Effector memory CD8-positive, alpha-beta T cell (primary cell): ENCODE measurements around the gene STK17A.
"Not testable (repeated sequence)": the region's sequence is repeated elsewhere in the genome, so short reads cannot be mapped to it uniquely, and the experiment has no call there.

Experiments used
- ATAC-seq: fragments of 150-1000 bp; cut with Tn5 transposase; replicated peaks from 2 replicates; pipeline ENCODE4 v1.10.0; 2021; ENCODE audit warnings: mild to moderate bottlenecking, moderate library complexity
- DNase-seq, 3 experiments: peaks; one replicate each; pipeline ENCODE4 v3.0.0; 2021
- H3K27ac Mint-ChIP-seq, 2 donors: one replicate each; pipeline ENCODE4 v1.8.0; 2022; ENCODE audit warnings: mild to moderate bottlenecking in 2 of 2, mixed read lengths in 2 of 2, moderate library complexity in 2 of 2
- H3K27me3 Mint-ChIP-seq, 2 donors: one replicate each; pipeline ENCODE4 v1.8.0; 2022; ENCODE audit warnings: mixed read lengths in 2 of 2
- H3K36me3 Mint-ChIP-seq: one replicate; pipeline ENCODE4 v1.8.0; 2022; ENCODE audit warnings: mild to moderate bottlenecking, moderate library complexity, mixed read lengths; ENCODE audit not compliant: insufficient read depth
- H3K4me1 Mint-ChIP-seq, 2 donors: one replicate each; pipeline ENCODE4 v1.8.0; 2022; ENCODE audit warnings: low read depth in 2 of 2, mixed read lengths in 2 of 2
- H3K4me3 Mint-ChIP-seq, 2 donors: one replicate each; pipeline ENCODE4 v1.8.0; 2022; ENCODE audit warnings: mild to moderate bottlenecking in 2 of 2, mixed read lengths in 2 of 2, moderate library complexity in 2 of 2
- H3K9me3 Mint-ChIP-seq, 2 donors: one replicate each; pipeline ENCODE4 v1.8.0; 2022; ENCODE audit warnings: mixed read lengths in 2 of 2

The STK17A gene

DNA sequence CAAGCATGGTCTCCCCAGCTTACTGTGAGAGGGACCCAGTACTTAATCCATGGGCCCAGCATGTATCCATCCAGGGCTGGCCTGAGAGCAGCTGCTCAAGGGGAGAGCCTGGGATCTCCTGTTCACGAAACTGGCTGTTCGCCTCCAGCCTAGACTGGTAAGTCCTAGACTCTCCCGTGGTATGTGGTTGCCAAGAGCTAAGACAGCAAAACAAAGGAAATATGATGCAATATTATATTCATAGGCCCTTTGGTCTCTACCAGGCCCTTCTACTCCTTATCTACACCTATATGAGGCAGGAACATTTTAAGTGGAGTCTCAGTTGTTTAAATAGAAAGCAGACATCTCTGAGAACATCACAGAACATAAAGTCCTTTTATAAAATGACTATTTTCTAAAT, 28.9 kb upstream of the STK17A start:
- ATAC-seq (no peak), DNase-seq (no peak)
- Mint-ChIP-seq H3K27ac (no peak overlapping the region), H3K36me3 (no peaks in the 10 kb centered on the region), H3K27me3 (peaks cover 42 to 64% of the 10 kb centered on the region in 2 donors), H3K4me1 (peaks cover 0 to 8% of the 10 kb centered on the region in 2 donors), H3K4me3 (no peak overlapping the region), H3K9me3 (no peaks in the 10 kb centered on the region)

DNA sequence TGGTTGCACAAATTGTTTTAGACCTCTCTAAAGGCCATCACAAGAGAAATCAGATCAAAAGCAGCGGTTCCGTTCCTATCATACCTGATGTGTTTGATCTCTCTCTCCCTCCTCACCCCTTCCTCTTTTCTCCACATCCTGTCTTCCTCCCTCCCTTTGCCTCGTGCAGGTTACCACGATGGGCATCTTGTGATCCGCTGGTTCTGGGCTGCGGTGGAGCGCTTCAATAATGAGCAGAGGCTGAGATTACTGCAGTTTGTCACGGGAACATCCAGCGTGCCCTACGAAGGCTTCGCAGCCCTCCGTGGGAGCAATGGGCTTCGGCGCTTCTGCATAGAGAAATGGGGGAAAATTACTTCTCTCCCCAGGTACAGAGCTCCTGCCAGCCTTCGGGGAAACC, 28.5 kb upstream of the STK17A start:
- ATAC-seq (no peak), DNase-seq (no peak)
- H3K36me3 Mint-ChIP-seq: no peaks in the 10 kb centered on the region
- no peak overlapping the region for H3K27ac Mint-ChIP-seq
- no peaks in the 10 kb centered on the region for H3K9me3 Mint-ChIP-seq
- peaks cover 41 to 60% of the 10 kb centered on the region in 2 donors for H3K27me3 Mint-ChIP-seq
- H3K4me3 Mint-ChIP-seq: no peak overlapping the region
- peaks cover 0 to 8% of the 10 kb centered on the region in 2 donors for H3K4me1 Mint-ChIP-seq

DNA sequence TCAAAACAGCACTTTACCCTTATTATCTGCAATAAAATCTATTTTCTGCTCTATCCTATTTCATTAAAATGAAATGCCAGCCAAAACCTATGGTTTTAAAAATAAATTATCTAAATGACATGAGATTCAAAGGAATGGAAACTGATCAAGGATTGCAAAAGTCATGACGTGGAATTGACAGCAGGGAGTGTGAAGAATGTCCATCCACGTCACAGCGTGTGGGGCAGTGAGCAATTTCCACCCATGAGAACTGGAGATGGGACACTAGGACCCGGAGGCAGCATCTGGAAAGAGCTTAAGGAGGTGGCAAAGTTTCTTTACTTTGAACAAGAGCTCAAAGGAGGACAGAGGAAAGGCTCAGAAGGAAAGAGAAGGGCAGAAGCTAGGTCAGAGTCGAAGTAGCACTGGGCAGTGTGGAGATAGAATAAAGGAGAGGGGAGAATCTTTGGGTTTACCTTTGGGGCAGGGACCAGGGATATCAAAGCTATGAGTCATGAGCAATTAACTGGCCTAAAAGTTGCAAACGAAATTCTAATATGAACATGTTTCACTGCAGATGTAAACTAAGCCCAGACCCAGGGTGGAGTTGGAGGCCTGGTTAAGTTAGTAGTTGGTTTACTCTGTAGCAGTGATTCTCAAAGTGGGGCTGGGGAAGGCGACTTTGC, 24.9 kb upstream of the STK17A start:
- Mint-ChIP-seq H3K36me3 (no peaks in the 10 kb centered on the region), H3K4me3 (no peak overlapping the region), H3K9me3 (no peaks in the 10 kb centered on the region), H3K27me3 (peaks cover 38 to 57% of the 10 kb centered on the region in 2 donors), H3K27ac (no peak overlapping the region), H3K4me1 (peaks cover 0 to 8% of the 10 kb centered on the region in 2 donors)
- ATAC-seq: no peak
- DNase-seq: no peak

DNA sequence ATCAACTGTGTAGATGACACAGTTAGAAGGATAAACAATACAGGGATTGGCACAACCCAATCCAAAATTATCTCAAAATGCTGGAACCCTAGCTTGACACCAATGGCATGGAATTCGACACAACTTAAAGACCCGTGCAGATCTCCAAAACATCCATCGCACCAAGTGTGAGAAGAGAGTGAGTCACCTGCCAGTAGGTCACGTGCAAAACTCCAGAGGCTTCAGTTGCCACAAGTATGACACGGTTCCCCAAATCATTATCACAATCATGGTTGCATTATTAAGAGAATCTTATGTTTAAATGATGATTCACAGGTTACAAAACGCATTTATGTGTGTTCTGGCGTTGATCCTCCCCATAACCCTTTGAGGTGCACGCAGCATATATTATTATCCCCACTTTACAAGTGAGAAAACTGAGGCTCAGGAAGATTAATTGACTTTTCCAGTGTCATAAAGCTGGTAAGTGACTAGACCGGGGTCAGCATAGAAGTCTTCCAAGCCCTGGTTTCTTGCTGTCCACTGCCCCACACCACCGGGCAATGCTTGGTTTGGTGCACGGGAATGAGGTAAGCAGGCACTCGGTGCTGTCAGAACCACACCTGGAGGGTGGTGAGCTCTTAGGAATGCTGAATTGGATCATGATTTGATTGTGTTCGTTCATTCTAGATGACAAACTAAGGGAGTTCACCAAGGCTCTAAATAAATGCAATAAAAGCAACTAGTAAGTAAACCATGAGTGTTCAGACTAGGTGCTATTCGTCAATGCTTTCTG, 23.6 kb upstream of the STK17A start:
- no peak for ATAC-seq

DNA sequence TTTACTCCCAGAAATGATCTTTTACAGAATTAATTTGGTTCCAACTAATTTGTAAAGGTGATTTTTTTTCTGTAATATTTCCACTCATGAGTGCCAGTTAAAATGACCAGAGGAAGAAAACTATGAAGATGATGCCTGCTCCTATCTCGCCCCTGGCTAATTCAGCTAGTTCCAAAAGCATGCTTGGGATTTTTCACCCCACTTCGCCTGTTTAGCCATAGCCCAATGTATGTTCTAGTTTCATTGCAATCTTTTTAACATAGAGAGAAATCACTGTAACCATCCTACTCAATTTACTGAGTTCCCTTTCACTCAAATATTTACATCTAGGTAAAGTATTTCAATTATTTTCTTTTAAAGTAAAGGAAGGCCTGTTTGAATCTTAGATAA, 23.0 kb upstream of the STK17A start:
- Mint-ChIP-seq H3K9me3 (no peaks in the 10 kb centered on the region), H3K4me3 (no peak overlapping the region), H3K27me3 (peaks cover 38 to 51% of the 10 kb centered on the region in 2 donors), H3K27ac (no peak overlapping the region), H3K36me3 (no peaks in the 10 kb centered on the region), H3K4me1 (no peaks in the 10 kb centered on the region)
- ATAC-seq: no peak
- DNase-seq: no peak

More for the DNA sequence above, 23.6 kb upstream of the STK17A start:
- H3K27me3 Mint-ChIP-seq: peaks cover 42 to 51% of the 10 kb centered on the region in 2 donors
- no peak for DNase-seq
- H3K4me3 Mint-ChIP-seq: no peak overlapping the region
- no peaks in the 10 kb centered on the region for H3K9me3 Mint-ChIP-seq
- peaks cover 0 to 2% of the 10 kb centered on the region in 2 donors for H3K4me1 Mint-ChIP-seq
- H3K36me3 Mint-ChIP-seq: no peaks in the 10 kb centered on the region
- H3K27ac Mint-ChIP-seq: no peak overlapping the region

DNA sequence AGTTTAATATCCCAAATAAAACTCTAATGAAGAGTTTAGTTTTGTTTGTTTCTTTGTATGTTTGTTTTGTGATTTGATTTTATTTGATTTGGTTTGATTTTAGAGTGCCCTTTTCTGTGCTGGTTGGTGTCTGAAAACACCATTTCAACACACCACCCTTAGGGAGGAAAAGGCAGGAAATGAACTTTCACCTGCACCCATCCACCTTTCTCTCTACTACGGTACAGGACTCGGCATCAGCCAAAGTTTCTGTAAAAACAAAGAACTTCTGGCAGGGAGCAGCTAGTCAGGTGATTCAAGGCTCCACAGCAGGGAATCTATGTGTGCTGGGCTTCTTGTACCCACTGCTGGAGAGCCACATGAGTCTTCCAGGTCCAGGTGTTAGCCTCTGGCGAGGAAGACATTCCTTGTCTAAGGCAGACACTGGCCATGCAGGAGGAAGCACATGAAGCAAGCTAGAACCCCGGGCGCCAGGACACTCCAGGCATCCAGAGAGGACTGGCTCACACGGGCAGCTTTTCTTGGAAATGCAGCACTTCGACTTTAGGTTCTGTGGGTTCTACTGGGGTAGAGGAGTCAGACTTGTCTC, 22.1 kb upstream of the STK17A start:
- H3K27me3 Mint-ChIP-seq: peaks cover 41 to 48% of the 10 kb centered on the region in 2 donors
- H3K27ac Mint-ChIP-seq: no peak overlapping the region
- no peaks in the 10 kb centered on the region for H3K9me3 Mint-ChIP-seq
- H3K36me3 Mint-ChIP-seq: no peaks in the 10 kb centered on the region
- no peak for ATAC-seq
- no peak overlapping the region for H3K4me3 Mint-ChIP-seq
- H3K4me1 Mint-ChIP-seq: no peaks in the 10 kb centered on the region
- no peak for DNase-seq

DNA sequence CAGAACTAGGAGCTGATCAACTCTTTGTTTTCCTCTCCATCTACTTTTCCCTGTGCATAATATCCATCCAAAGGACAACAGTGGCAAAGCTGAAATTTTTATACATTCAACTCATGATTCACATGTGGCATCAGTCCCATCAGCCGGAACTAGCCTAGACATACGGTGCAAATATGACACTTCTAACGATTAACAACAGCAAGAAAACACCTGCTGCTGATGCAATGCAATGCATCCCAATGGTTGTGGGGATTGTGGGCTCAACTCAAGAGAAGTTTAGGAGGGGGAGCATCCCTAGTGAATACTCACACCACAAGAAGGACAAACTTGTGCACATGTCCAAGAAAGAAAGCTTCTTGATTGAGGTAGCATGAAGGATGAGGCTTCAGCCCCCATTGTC, 20.5 kb upstream of the STK17A start:
- Mint-ChIP-seq H3K27ac (no peak overlapping the region), H3K27me3 (peaks cover 39 to 42% of the 10 kb centered on the region in 2 donors), H3K36me3 (no peaks in the 10 kb centered on the region), H3K4me1 (no peaks in the 10 kb centered on the region), H3K4me3 (no peak overlapping the region), H3K9me3 (no peaks in the 10 kb centered on the region)
- no peak for DNase-seq
- ATAC-seq: no peak

DNA sequence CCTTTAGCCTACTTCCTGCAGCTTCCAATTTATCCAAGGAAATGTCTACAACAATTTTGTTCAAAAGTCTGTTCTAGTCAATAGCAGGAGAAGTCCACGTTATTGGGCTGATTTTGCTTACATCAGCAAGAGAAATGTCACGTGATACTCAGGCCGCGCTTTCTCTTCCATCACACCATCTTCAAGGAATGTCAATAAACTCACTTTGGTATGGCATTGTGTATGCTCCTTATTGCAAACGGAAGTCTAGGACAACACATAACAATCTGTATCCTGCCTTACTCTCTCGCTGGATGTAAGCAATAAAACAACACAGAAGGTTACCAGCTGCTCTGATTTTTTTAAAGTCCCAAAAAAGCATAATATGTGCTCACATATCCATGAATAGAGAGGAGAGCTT, 17.1 kb upstream of the STK17A start:
- H3K27ac Mint-ChIP-seq: no peak overlapping the region
- no peaks in the 10 kb centered on the region for H3K9me3 Mint-ChIP-seq
- no peak overlapping the region for H3K4me3 Mint-ChIP-seq
- DNase-seq (no peak), ATAC-seq (no peak)
- H3K36me3 Mint-ChIP-seq: no peaks in the 10 kb centered on the region
- H3K27me3 Mint-ChIP-seq: peaks cover 36 to 39% of the 10 kb centered on the region in 2 donors
- no peaks in the 10 kb centered on the region for H3K4me1 Mint-ChIP-seq

DNA sequence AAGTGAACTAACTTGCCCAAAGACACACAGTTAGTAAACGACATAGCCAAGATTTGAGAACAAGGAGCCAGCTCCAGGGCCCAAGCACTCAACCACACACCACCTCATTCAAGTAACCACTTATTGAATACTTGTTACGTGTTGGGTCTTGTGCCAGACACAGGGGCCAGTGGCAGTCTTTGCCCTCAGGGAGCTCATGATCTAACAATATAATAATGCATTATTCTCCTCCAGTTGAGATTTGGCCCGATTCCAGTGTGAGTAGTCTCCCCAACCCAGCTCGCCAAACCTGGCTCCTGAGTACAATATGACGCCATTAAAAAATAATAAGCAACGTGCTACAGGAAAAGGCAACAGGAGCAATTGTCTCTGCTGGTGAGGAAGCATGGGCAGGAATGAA, 14.4 kb upstream of the STK17A start:
- no peaks in the 10 kb centered on the region for H3K36me3 Mint-ChIP-seq
- no peak overlapping the region for H3K27ac Mint-ChIP-seq
- H3K27me3 Mint-ChIP-seq: peaks cover 9 to 12% of the 10 kb centered on the region in 2 donors
- H3K4me3 Mint-ChIP-seq: no peak overlapping the region
- DNase-seq (no peak), ATAC-seq (no peak)
- H3K4me1 Mint-ChIP-seq: peaks cover 0 to 1% of the 10 kb centered on the region in 2 donors
- H3K9me3 Mint-ChIP-seq: no peaks in the 10 kb centered on the region

DNA sequence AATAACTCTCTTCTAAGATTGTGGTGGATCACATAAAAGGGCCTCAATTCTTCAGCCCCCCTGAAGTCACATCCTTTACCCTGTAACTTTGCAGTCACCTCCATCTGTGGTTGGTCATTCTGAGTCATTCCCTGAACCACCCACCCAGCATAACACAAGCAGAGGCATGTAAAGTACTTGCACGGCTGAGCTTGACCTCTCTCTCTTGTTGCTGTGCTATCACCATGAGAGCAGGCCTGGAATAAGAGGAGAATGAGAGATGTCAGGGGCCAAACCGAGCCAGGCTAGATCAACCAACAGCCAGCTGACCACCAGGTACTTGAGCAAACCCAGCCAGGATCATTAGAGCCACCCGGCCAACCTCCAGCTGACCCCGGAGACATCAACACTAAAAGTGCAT, 13.5 kb upstream of the STK17A start:
- H3K36me3 Mint-ChIP-seq: no peaks in the 10 kb centered on the region
- H3K4me3 Mint-ChIP-seq: no peak overlapping the region
- no peak for DNase-seq
- ATAC-seq: no peak
- no peaks in the 10 kb centered on the region for H3K9me3 Mint-ChIP-seq
- no peak overlapping the region for H3K27ac Mint-ChIP-seq
- peaks cover 7 to 12% of the 10 kb centered on the region in 2 donors for H3K27me3 Mint-ChIP-seq
- peaks cover 0 to 1% of the 10 kb centered on the region in 2 donors for H3K4me1 Mint-ChIP-seq

DNA sequence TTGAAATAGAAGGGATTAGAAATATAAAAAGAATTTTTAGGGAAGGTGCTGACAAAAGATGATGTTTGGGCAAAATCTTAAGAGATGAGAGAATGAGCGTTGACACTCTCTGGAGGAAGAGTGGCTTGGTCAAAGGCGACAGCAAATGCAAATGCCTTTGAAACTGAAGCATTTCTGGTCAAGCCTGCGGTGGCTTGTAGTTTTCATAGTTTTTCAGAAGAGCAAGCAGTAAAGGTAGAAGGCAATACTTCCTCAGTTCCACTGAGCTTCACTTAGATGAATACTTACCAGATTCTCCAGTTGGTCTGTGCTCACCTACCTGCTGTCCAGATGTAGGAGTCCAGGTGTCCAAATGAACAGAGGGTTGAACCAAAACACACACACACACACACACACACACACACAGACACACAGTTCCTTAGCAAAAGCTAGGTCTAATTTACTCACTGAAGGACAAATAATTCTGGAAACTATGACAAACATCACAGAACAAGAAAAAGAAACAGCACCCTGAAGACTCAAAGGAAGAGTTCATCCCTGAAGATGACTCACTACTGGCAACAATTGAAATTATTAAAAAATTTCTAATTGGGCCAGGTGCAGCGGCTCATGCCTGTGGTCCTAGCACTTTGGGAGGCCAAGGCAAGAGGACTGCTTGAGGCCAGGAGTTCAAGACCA, 12.1 kb upstream of the STK17A start:
- Mint-ChIP-seq H3K27me3 (peaks cover 0 to 3% of the 10 kb centered on the region in 2 donors), H3K36me3 (no peaks in the 10 kb centered on the region), H3K27ac (no peak overlapping the region), H3K4me3 (no peak overlapping the region), H3K4me1 (peaks cover 0 to 1% of the 10 kb centered on the region in 2 donors), H3K9me3 (no peaks in the 10 kb centered on the region)
- no peak for DNase-seq
- ATAC-seq: no peak

DNA sequence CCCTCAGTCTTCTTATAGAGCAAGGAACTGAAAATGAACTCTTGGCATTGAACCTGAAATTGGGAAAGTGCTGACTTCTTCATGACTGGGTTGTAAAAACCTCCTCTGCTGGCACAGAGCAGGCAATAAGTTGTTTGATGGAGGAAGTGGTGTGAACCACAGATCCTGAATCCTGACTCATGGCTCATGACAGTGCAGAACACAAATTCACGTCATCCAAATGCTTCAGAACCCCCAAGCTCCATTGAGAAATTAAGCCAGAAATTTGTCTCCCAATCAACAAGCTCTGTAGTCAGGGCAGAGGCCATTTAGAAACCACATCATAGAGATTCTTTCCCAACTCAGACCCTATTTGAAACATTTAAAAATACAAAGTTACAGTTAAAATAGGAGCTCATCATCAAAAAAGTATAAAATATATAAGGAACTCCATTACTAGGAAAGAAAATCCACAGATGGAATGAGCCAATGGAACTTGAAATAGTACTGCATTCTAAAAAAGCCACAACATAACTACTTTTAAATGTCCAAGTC, 10.3 kb upstream of the STK17A start:
- Mint-ChIP-seq H3K4me1 (peaks cover 0 to 1% of the 10 kb centered on the region in 2 donors), H3K9me3 (no peaks in the 10 kb centered on the region), H3K36me3 (no peaks in the 10 kb centered on the region), H3K27ac (no peak overlapping the region), H3K4me3 (no peak overlapping the region), H3K27me3 (no peaks in the 10 kb centered on the region)
- no peak for DNase-seq
- peak; percentile 62 for ATAC-seq

DNA sequence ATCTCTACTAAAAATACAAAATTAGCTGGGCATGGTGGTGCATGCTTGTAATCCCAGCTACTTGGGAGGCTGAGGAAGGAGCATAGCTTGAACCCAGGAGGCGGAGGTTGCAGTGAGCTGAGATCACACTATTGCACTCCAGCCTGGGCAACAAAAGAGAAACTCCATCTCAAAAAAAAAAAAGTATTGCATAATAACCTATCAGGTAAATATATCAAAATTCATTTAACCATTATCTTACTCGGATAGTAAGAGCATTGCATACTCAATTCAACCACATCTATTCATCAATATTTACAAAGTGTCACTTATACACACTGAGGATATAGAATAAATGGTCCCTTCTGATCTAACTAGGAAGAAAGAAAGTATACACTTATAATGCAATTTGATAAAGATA, 9.1 kb upstream of the STK17A start:
- H3K4me1 Mint-ChIP-seq, ATAC-seq, H3K36me3 Mint-ChIP-seq, H3K9me3 Mint-ChIP-seq, H3K27ac Mint-ChIP-seq, DNase-seq, H3K27me3 Mint-ChIP-seq, H3K4me3 Mint-ChIP-seq: not testable (repeated sequence)
